Upper lobe of left lung (tissue), 4 donors: ENCODE data around the gene YKT6.

ENCODE experiments used
- POLR2A ChIP-seq, 4 donors: fragments of 450-650 bp; IDR thresholded peaks; one replicate each; pipeline ENCODE4 v1.5.1; 2016 to 2017; ENCODE audit warnings: antibody characterized with exemption in 4 of 4, mild to moderate bottlenecking in 2 of 4
- TF ChIP-seq, protein P1 (sequence below), 6 experiments: fragments of 450-650 bp in 4 of 6; fragments of 200-600 bp in 2 of 6; sonication (generic) in 2 of 6; IDR thresholded peaks; one replicate each; pipeline ENCODE4 v1.5.1; 2016 to 2019; ENCODE audit warnings: antibody characterized with exemption in 6 of 6

DNA sequence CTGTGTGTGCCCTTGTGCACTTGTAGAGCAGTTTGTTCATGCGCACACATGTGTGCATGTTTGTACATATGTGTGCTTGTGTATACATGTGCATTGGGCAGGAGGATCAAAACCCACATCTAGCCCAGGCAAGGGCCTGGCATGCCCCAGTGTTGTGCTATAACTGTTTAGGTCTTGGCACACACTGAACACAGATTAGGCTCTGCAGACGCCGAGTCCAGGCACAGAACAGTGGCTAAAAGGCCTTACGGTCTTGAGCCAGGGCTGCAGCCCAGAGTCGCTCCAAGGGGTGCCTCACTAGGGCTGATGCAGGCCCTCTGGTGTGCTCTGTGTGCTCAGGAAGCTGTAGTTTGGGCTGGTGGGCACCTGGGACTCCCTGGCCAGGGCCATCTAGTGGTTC, 55.7 kb downstream of the YKT6 start:
- no peak for TF ChIP-seq POLR2A (IDR thresholded peaks at IDR 0.05)
- TF ChIP-seq, protein P1, sequence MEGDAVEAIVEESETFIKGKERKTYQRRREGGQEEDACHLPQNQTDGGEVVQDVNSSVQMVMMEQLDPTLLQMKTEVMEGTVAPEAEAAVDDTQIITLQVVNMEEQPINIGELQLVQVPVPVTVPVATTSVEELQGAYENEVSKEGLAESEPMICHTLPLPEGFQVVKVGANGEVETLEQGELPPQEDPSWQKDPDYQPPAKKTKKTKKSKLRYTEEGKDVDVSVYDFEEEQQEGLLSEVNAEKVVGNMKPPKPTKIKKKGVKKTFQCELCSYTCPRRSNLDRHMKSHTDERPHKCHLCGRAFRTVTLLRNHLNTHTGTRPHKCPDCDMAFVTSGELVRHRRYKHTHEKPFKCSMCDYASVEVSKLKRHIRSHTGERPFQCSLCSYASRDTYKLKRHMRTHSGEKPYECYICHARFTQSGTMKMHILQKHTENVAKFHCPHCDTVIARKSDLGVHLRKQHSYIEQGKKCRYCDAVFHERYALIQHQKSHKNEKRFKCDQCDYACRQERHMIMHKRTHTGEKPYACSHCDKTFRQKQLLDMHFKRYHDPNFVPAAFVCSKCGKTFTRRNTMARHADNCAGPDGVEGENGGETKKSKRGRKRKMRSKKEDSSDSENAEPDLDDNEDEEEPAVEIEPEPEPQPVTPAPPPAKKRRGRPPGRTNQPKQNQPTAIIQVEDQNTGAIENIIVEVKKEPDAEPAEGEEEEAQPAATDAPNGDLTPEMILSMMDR (IDR thresholded peaks at IDR 0.05) = no peak
